ENCODE data around the gene COLGALT1.

The COLGALT1 gene

GRCh38 chr19:17623224-17623935 is 67.9 kb downstream of the COLGALT1 start:
- no peak for DNase-seq (ENCODE audit: low spot score)

GRCh38 chr19:17624314-17624991 is 69.0 kb downstream of the COLGALT1 start:
- DNase-seq (ENCODE audit: low spot score) = no peak

GRCh38 chr19:17625043-17625442 is 69.6 kb downstream of the COLGALT1 start:
- DNase-seq (ENCODE audit: low spot score) = no peak

- no peak for DNase-seq (ENCODE audit: low spot score)
Measured at GRCh38 chr19:17625980-17626379, 70.5 kb downstream of the COLGALT1 start.

- no peak for DNase-seq (ENCODE audit: low spot score)
Measured at GRCh38 chr19:17626456-17627015, 71.1 kb downstream of the COLGALT1 start.

- DNase-seq (ENCODE audit: low spot score) = no peak
Measured at GRCh38 chr19:17627161-17627560, 71.7 kb downstream of the COLGALT1 start.

GRCh38 chr19:17627921-17628320 is 72.5 kb downstream of the COLGALT1 start:
- DNase-seq (ENCODE audit: low spot score) = no peak

GRCh38 chr19:17629760-17630159 is 74.3 kb downstream of the COLGALT1 start:
- DNase-seq (ENCODE audit: low spot score) = no peak

- no peak for DNase-seq (ENCODE audit: low spot score)
Measured at GRCh38 chr19:17632577-17632976, 77.1 kb downstream of the COLGALT1 start.
